ENCODE data around the gene SCUBE1.

DNA sequence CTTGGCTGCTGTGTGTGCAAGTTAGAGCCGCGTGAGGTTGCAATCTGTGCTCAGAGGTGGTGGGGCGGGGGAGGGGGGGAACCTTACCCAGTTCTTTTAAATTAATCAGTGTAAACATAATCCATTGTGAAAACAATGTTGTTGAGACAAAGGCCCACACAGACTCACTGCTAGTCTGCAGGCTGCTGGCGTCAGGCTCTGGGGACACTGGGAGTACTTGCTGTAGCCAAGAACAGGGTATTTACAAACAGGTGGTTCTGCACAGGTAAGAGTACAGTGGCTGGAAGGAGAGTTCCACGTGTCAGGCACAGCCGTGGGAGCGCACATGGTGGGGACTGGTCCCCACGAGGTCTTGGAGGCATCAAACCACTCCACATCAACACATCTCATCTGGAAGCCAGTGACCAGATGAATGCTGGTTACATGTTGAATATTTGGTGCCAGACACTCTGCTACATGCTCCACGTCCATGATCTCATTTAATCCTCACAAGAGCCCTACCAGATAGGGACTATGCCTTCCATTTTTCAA lies 27.4 kb downstream of the SCUBE1 start:
- no peak for TF ChIP-seq POLR2A (IDR thresholded peaks at IDR 0.05)
- TF ChIP-seq, protein P1, sequence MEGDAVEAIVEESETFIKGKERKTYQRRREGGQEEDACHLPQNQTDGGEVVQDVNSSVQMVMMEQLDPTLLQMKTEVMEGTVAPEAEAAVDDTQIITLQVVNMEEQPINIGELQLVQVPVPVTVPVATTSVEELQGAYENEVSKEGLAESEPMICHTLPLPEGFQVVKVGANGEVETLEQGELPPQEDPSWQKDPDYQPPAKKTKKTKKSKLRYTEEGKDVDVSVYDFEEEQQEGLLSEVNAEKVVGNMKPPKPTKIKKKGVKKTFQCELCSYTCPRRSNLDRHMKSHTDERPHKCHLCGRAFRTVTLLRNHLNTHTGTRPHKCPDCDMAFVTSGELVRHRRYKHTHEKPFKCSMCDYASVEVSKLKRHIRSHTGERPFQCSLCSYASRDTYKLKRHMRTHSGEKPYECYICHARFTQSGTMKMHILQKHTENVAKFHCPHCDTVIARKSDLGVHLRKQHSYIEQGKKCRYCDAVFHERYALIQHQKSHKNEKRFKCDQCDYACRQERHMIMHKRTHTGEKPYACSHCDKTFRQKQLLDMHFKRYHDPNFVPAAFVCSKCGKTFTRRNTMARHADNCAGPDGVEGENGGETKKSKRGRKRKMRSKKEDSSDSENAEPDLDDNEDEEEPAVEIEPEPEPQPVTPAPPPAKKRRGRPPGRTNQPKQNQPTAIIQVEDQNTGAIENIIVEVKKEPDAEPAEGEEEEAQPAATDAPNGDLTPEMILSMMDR (IDR thresholded peaks at IDR 0.05) = no peak

Data from gastroesophageal sphincter (tissue), 3 donors.